Keratinocyte (primary cell): ENCODE data around the gene DGKQ. TPM values are rescaled to one million over a fixed set of nuclear protein-coding genes. Genes with fewer than 3 reads are reported as not detected.

Experiments used
- DNase-seq: peaks from one replicate; pipeline ENCODE4 v3.0.0-alpha.2; 2011; ENCODE audit warnings: low read depth, missing footprints, low spot score
- FAIRE-seq: peaks from 2 replicates; lab custom pipeline; 2011; peaks lifted over from hg19 to GRCh38; lab: Jason Lieb, UNC
- H2AFZ ChIP-seq: 2 replicates; pipeline ENCODE4 v1.6.0; 2012; ENCODE audit warnings: low read length, control low read depth, inconsistent platforms; ENCODE audit not compliant: control insufficient read depth
- H3K27ac ChIP-seq: 2 replicates; pipeline ENCODE4 v1.5.1; 2011; ENCODE audit warnings: low read length; ENCODE audit not compliant: control insufficient read depth, insufficient read depth
- H3K27me3 ChIP-seq: 3 replicates; pipeline ENCODE4 v1.6.0; 2011; ENCODE audit warnings: low read length; ENCODE audit not compliant: control insufficient read depth, insufficient read depth; ENCODE audit errors: extremely low read depth
- H3K36me3 ChIP-seq, 2 experiments: 2 replicates in 1 of 2; 3 replicates in 1 of 2; pipeline ENCODE4 v1.5.1; 2011; ENCODE audit warnings: low read length in 2 of 2, mild to moderate bottlenecking in 1 of 2; ENCODE audit not compliant: control insufficient read depth in 2 of 2, insufficient read depth in 2 of 2; ENCODE audit errors: extremely low read depth in 1 of 2
- H3K4me1 ChIP-seq: 3 replicates; pipeline ENCODE4 v1.5.1; 2011; ENCODE audit warnings: low read length; ENCODE audit not compliant: control insufficient read depth, insufficient read depth; ENCODE audit errors: extremely low read depth
- H3K4me2 ChIP-seq: 3 replicates; pipeline ENCODE4 v1.6.0; 2011; ENCODE audit warnings: low read depth, low read length; ENCODE audit not compliant: control insufficient read depth, insufficient read depth; ENCODE audit errors: extremely low read depth
- H3K4me3 ChIP-seq, 3 experiments: fragments of 200-600 bp in 1 of 3; sonication (generic) in 1 of 3; 2 replicates in 2 of 3; 3 replicates in 1 of 3; pipeline ENCODE4 v1.5.1; 2011 to 2016; ENCODE audit warnings: low read length in 3 of 3, mild to moderate bottlenecking in 3 of 3, control low read depth in 2 of 3, inconsistent platforms in 1 of 3, low read depth in 1 of 3, mixed read lengths in 1 of 3, mixed run types in 1 of 3, moderate library complexity in 1 of 3; ENCODE audit not compliant: control insufficient read depth in 2 of 3, insufficient read depth in 2 of 3; ENCODE audit errors: extremely low read depth in 1 of 3
- H3K79me2 ChIP-seq: 2 replicates; pipeline ENCODE4 v1.6.0; 2012; ENCODE audit warnings: low read length; ENCODE audit not compliant: control insufficient read depth, insufficient read depth
- H3K9ac ChIP-seq: 3 replicates; pipeline ENCODE4 v1.6.0; 2011; ENCODE audit warnings: low read length; ENCODE audit not compliant: control insufficient read depth, insufficient read depth; ENCODE audit errors: extremely low read depth
- H3K9me1 ChIP-seq: 3 replicates; pipeline ENCODE4 v1.6.0; 2011; ENCODE audit warnings: low read length; ENCODE audit not compliant: control insufficient read depth, insufficient read depth; ENCODE audit errors: extremely low read depth
- H3K9me3 ChIP-seq: 2 replicates; pipeline ENCODE4 v1.5.1; 2012; ENCODE audit warnings: low read depth, low read length; ENCODE audit not compliant: control insufficient read depth
- H4K20me1 ChIP-seq: 3 replicates; pipeline ENCODE4 v1.6.0; 2011; ENCODE audit warnings: low read length; ENCODE audit not compliant: control insufficient read depth, insufficient read depth; ENCODE audit errors: extremely low read depth
- CTCF ChIP-seq, 3 experiments: IDR thresholded peaks in 1 of 3; conservative IDR thresholded peaks in 1 of 3; optimal IDR thresholded peaks in 1 of 3; 2 replicates in 2 of 3; 3 replicates in 1 of 3; pipeline versions ENCODE3 to v1.5.1; 2011; ENCODE audit warnings: low read length in 3 of 3, mild to moderate bottlenecking in 3 of 3, moderate library complexity in 2 of 3, control low read depth in 1 of 3, inconsistent platforms in 1 of 3; ENCODE audit not compliant: insufficient read depth in 2 of 3; ENCODE audit errors: extremely low read depth in 1 of 3
- EZH2 ChIP-seq: IDR thresholded peaks from one replicate; pipeline ENCODE4 v1.6.1; 2012; ENCODE audit warnings: inconsistent platforms, mild to moderate bottlenecking, low read length, moderate library complexity
- dilution Hi-C: fragments of 300-500 bp; cut with MboI; formaldehyde crosslinking; loops from one replicate; pipeline ENCODE4 v1.7.0; 2020; ENCODE audit warnings: low sequenced_read_pairs; ENCODE audit not compliant: extremely low pct_ligation_motif_present
- polyA plus RNA-seq, 5 experiments: library from polyadenylated mRNA; depleted of rRNA in 3 of 5; stranded (reverse) in 3 of 5; stranded (forward) in 1 of 5; unstranded in 1 of 5; fragments of >200 nt; gene quantifications; 1 replicate in 1 of 5; 2 replicates in 3 of 5; 3 replicates in 1 of 5; pipeline versions ENCODE4 v1.2.1 to v1.2.3, GENCODE V29; 2011 to 2012; ENCODE audit warnings: missing spikeins in 2 of 5, low read depth in 1 of 5, low replicate concordance in 1 of 5

DGKQ gene
- polyA plus RNA-seq, 1 donor (not counting 4 experiments of a cell fraction or from before 2014, with no cell fraction given) = 5.3 TPM

GRCh38 chr4:932713-933070 is 40.7 kb downstream of the DGKQ start:
- FAIRE-seq (no peak), DNase-seq (no peak)
- peak overlapping the region; percentile 74 to 81 (median 81) for H3K4me3 ChIP-seq
- peak overlapping the region; percentile 97 for H3K9ac ChIP-seq
- TF ChIP-seq CTCF (optimal IDR thresholded peaks at IDR 0.05 in 1 of 3, IDR thresholded peaks at IDR 0.05 in 1 of 3, conservative IDR thresholded peaks at IDR 0.05 in 1 of 3; ENCODE audit: extremely low read depth in 1 of 3, insufficient read depth in 2 of 3, low read length in 3 of 3) = no peak
- no peak for TF ChIP-seq EZH2
- peaks cover 11% of the 10 kb centered on the region for H4K20me1 ChIP-seq
- peaks cover 0 to 4% of the 10 kb centered on the region in 2 experiments for H3K36me3 ChIP-seq
- H3K4me2 ChIP-seq = peak overlapping the region; percentile 99
- H3K9me1 ChIP-seq = peaks cover 2% of the 10 kb centered on the region
- H3K79me2 ChIP-seq = peaks cover 49% of the 10 kb centered on the region
- H3K27ac ChIP-seq = peak overlapping the region; percentile 87
- no peaks in the 10 kb centered on the region for H3K9me3 ChIP-seq
- no peaks in the 10 kb centered on the region for H3K27me3 ChIP-seq
- peaks cover 22% of the 10 kb centered on the region for H3K4me1 ChIP-seq
- peak overlapping the region; percentile 95 for H2AFZ ChIP-seq
- dilution Hi-C loops = no loop called here

- Histone ChIP-seq H3K79me2 (peaks cover 50% of the 10 kb centered on the region), H3K27ac (peak within 1 kb of the TSS; percentile 87), H3K27me3 (no peaks in the 10 kb centered on the region), H4K20me1 (peaks cover 11% of the 10 kb centered on the region), H3K36me3 (peaks cover 0 to 4% of the 10 kb centered on the region in 2 experiments), H3K4me3 (peak within 1 kb of the TSS; percentile 74 to 81 (median 81)), H3K9ac (peak within 1 kb of the TSS; percentile 97), H3K4me1 (peaks cover 22% of the 10 kb centered on the region), H3K9me1 (peaks cover 2% of the 10 kb centered on the region), H3K9me3 (no peaks in the 10 kb centered on the region), H3K4me2 (peak within 1 kb of the TSS; percentile 99), H2AFZ (peak within 1 kb of the TSS; percentile 95)
- FAIRE-seq (no peak), DNase-seq (peak; percentile 77)
- TF ChIP-seq CTCF (optimal IDR thresholded peaks at IDR 0.05 in 1 of 3, IDR thresholded peaks at IDR 0.05 in 1 of 3, conservative IDR thresholded peaks at IDR 0.05 in 1 of 3; ENCODE audit: extremely low read depth in 1 of 3, insufficient read depth in 2 of 3, low read length in 3 of 3) = no peak
- no peak for TF ChIP-seq EZH2
- dilution Hi-C loops = no loop called here
These were observed 41.2 kb downstream of the DGKQ start, which contains the start of the genes GAK and TMEM175 for GRCh38 chr4:931960-932712. Gene GAK, minus strand, starts transcription at chr4:932316. Its CDS starts 129 bp downstream, at chr4:932187. Gene TMEM175, plus strand, starts transcription at chr4:932460. Its CDS starts 15,280 bp downstream, at chr4:947740.
